HCT116 (cell line): Measurements from ENCODE around the gene TTC21B. TPM values are rescaled to one million over a fixed set of nuclear protein-coding genes. Genes with fewer than 3 reads are reported as not detected.

Experiments used
- ATAC-seq: fragments of 200-7000 bp; cut with Tn5 transposase; 2 replicates; pipeline ENCODE4 v1.9.1; 2020; ENCODE audit warnings: mild to moderate bottlenecking, moderate library complexity
- BruUV-seq: library from RNA; stranded (reverse); fragments of 400-500 nt; replicated peaks from 2 replicates; lab custom pipeline; 2021; lab: Mats Ljungman, UMichigan
- CTCF ChIA-PET: fragments of 300-600 bp; sonication (Branson Sonifier 250); formaldehyde crosslinking; loops from one replicate; lab custom pipeline; 2021; ENCODE audit warnings: antibody characterized with exemption; lab: Charles Lee
- POLR2A ChIA-PET: fragments of 300-600, 350-600 bp; sonication (Branson Sonifier 250); formaldehyde crosslinking; loops from one replicate; lab custom pipeline; 2021; ENCODE audit warnings: antibody characterized with exemption; lab: Charles Lee
- RAD21 ChIA-PET, 2 experiments: fragments of 300-600 bp; sonication (Branson Sonifier 250); formaldehyde crosslinking; loops; one replicate each; lab custom pipeline; 2023; ENCODE audit warnings: low total read pairs in 2 of 2; ENCODE audit not compliant: uncharacterized antibody in 2 of 2, unreplicated experiment in 2 of 2, low non-redundant PET in 1 of 2; lab: Charles Lee
- DNase-seq: peaks from one replicate; pipeline ENCODE4 v3.0.0-alpha.2; 2010; ENCODE audit warnings: low read depth, low spot score
- H2AFZ ChIP-seq: fragments of 200-600 bp; shearing (Covaris generic), sonication (generic); 2 replicates; pipeline ENCODE4 v1.6.1; 2017; ENCODE audit warnings: low read depth, mixed run types, mixed read lengths, antibody characterized with exemption, low read length; ENCODE audit not compliant: poor library complexity, severe bottlenecking
- H3K27ac ChIP-seq: 2 replicates; pipeline ENCODE4 v1.5.1; 2012; ENCODE audit warnings: low read depth, low read length
- H3K27me3 ChIP-seq: fragments of 200-600 bp; sonication (generic); 2 replicates; pipeline ENCODE4 v1.6.1; 2016; ENCODE audit warnings: mixed run types, low read length, mixed read lengths; ENCODE audit not compliant: insufficient read depth
- H3K36me3 ChIP-seq, 2 experiments: fragments of 200-500 bp in 1 of 2; fragments of 200-600 bp in 1 of 2; sonication (Bioruptor generic) in 1 of 2; sonication (generic) in 1 of 2; 2 replicates each; pipeline versions ENCODE4 v1.5.1 to v1.6.1; 2014 to 2016; ENCODE audit warnings: low read length in 2 of 2, inconsistent platforms in 1 of 2, mixed read lengths in 1 of 2, mixed run types in 1 of 2; ENCODE audit not compliant: insufficient read depth in 2 of 2, control insufficient read depth in 1 of 2
- H3K4me1 ChIP-seq, 2 experiments: fragments of 200-600 bp in 1 of 2; sonication (generic) in 1 of 2; 2 replicates each; pipeline versions ENCODE4 v1.5.1 to v1.6.1; 2012 to 2017; ENCODE audit warnings: low read length in 2 of 2, inconsistent platforms in 1 of 2, mild to moderate bottlenecking in 1 of 2, mixed read lengths in 1 of 2, mixed run types in 1 of 2, moderate library complexity in 1 of 2; ENCODE audit not compliant: insufficient read depth in 2 of 2, control insufficient read depth in 1 of 2
- H3K4me2 ChIP-seq: fragments of 200-600 bp; sonication (generic); 2 replicates; pipeline ENCODE4 v1.6.1; 2017; ENCODE audit warnings: mixed run types, low read length, mixed read lengths
- H3K4me3 ChIP-seq, 2 experiments: fragments of 200-600 bp in 1 of 2; sonication (generic) in 1 of 2; replicated peaks in 1 of 2; 2 replicates each; pipeline ENCODE4 v1.5.1; 2011 to 2016; ENCODE audit warnings: low read length in 2 of 2, control low read depth in 1 of 2, low read depth in 1 of 2, mild to moderate bottlenecking in 1 of 2, mixed read lengths in 1 of 2, mixed run types in 1 of 2
- H3K79me2 ChIP-seq: fragments of 200-600 bp; sonication (generic); 2 replicates; pipeline ENCODE4 v1.6.1; 2017; ENCODE audit warnings: mild to moderate bottlenecking, mixed run types, low read length, moderate library complexity, mixed read lengths; ENCODE audit not compliant: insufficient read depth
- H3K9ac ChIP-seq: fragments of 200-600 bp; sonication (generic); 2 replicates; pipeline ENCODE4 v1.6.1; 2016; ENCODE audit warnings: low read length, mixed read lengths
- H3K9me2 ChIP-seq: fragments of 200-600 bp; sonication (generic), shearing (Covaris generic); 2 replicates; pipeline ENCODE4 v1.6.1; 2017; ENCODE audit warnings: mixed run types, mild to moderate bottlenecking, moderate library complexity; ENCODE audit not compliant: insufficient read depth
- H3K9me3 ChIP-seq, 2 experiments: fragments of 200-500 bp in 1 of 2; fragments of 200-600 bp in 1 of 2; sonication (Bioruptor generic) in 1 of 2; sonication (generic) in 1 of 2; 2 replicates each; pipeline ENCODE4 v1.6.1; 2014 to 2017; ENCODE audit warnings: low read length in 2 of 2, mixed read lengths in 2 of 2, inconsistent platforms in 1 of 2, low read depth in 1 of 2, mild to moderate bottlenecking in 1 of 2, mixed run types in 1 of 2, moderate library complexity in 1 of 2; ENCODE audit not compliant: control insufficient read depth in 1 of 2, insufficient read depth in 1 of 2
- H4K20me1 ChIP-seq: fragments of 200-600 bp; sonication (generic), shearing (Covaris generic); 2 replicates; pipeline ENCODE4 v1.6.1; 2017; ENCODE audit warnings: mixed run types, mild to moderate bottlenecking, moderate library complexity; ENCODE audit not compliant: insufficient read depth
- CBX3 ChIP-seq: IDR thresholded peaks from 2 replicates; pipeline ENCODE4 v1.6.1; 2012; ENCODE audit warnings: low read depth
- EGR1 ChIP-seq: IDR thresholded peaks from 2 replicates; pipeline ENCODE4 v1.6.1; 2012; ENCODE audit warnings: low read depth
- EZH2 ChIP-seq: fragments of 200-600 bp; sonication (generic); IDR thresholded peaks from 2 replicates; pipeline ENCODE4 v1.6.1; 2017; ENCODE audit warnings: antibody characterized with exemption, mixed run types
- EZH2phosphoT487 ChIP-seq: fragments of 200-600 bp; IDR thresholded peaks from 2 replicates; pipeline ENCODE4 v1.6.1; 2018; ENCODE audit warnings: antibody characterized with exemption, borderline replicate concordance
- FOSL1 ChIP-seq: IDR thresholded peaks from 2 replicates; pipeline ENCODE4 v1.6.1; 2012; ENCODE audit warnings: low read depth
- JUND ChIP-seq: IDR thresholded peaks from 2 replicates; pipeline ENCODE4 v1.6.1; 2012
- POLR2A ChIP-seq: IDR thresholded peaks from 2 replicates; pipeline ENCODE4 v1.7.0; 2011; ENCODE audit warnings: borderline replicate concordance; ENCODE audit not compliant: insufficient read depth, insufficient read length; ENCODE audit errors: extremely low read depth
- SIN3A ChIP-seq: IDR thresholded peaks from 2 replicates; pipeline ENCODE4 v1.6.1; 2012; ENCODE audit warnings: low read depth
- SP1 ChIP-seq: IDR thresholded peaks from 2 replicates; pipeline ENCODE4 v1.6.1; 2012; ENCODE audit warnings: low read depth
- SRF ChIP-seq: IDR thresholded peaks from 2 replicates; pipeline ENCODE4 v1.6.1; 2012; ENCODE audit warnings: low read depth
- TCF7L2 ChIP-seq: IDR thresholded peaks from 2 replicates; pipeline ENCODE4 v1.7.0; 2011; ENCODE audit warnings: borderline replicate concordance, inconsistent platforms; ENCODE audit not compliant: insufficient read depth, insufficient read length; ENCODE audit errors: extremely low read depth
- ZFX ChIP-seq: fragments of 450-650 bp; IDR thresholded peaks from 2 replicates; pipeline ENCODE4 v1.6.1; 2017
- intact Hi-C: fragments of 100-400 bp; cut with micrococcal nuclease; formaldehyde crosslinking; loops from 2 replicates; pipeline ENCODE4 v1.10.0; 2022
- total RNA-seq: library from RNA; stranded (reverse); gene quantifications from one replicate; pipeline ENCODE4 v1.2.1, GENCODE V29; 2021; ENCODE audit not compliant: unreplicated experiment
- TF ChIP-seq, protein P1 (sequence below): IDR thresholded peaks from 2 replicates; pipeline ENCODE4 v1.6.1; 2012
- TF ChIP-seq, protein P2 (sequence below), 3 experiments: fragments of 200-600 bp in 1 of 3; sonication (generic) in 1 of 3; IDR thresholded peaks in 2 of 3; conservative IDR thresholded peaks in 1 of 3; 2 replicates each; pipeline ENCODE4 v1.5.1; 2012 to 2017; ENCODE audit warnings: low read depth in 2 of 3, low read length in 2 of 3, antibody characterized with exemption in 1 of 3, borderline replicate concordance in 1 of 3, control low read depth in 1 of 3, mild to moderate bottlenecking in 1 of 3, mixed read lengths in 1 of 3, mixed run types in 1 of 3, moderate library complexity in 1 of 3; ENCODE audit not compliant: insufficient read depth in 1 of 3

TTC21B gene
- total RNA-seq, 1 experiment from 2014 or later = 12.2 TPM

DNA sequence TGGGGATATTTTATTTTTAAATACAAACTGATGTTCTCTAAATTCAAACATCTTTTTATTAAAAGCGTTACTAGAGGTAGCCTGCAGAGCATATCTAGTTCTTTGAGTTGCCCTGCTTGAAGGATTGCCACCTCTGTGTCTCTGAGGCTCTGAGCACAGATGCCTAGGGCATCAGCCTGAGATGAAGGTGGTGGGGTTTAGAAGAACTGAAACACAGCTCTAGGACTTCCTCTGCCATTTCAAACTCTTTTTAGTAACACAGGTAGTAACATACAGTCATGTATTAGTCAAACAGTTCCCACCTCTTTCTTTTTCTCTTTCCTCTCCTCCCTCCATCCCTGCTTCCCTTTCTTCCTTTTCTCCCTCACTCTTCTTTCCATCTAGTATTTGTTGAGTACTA, 57.6 kb downstream of the TTC21B start:
- Histone ChIP-seq H3K4me3 (no peak overlapping the region), H3K9ac (no peak overlapping the region), H3K9me3 (no peaks in the 10 kb centered on the region), H3K9me2 (no peaks in the 10 kb centered on the region), H2AFZ (no peak overlapping the region), H3K27me3 (no peaks in the 10 kb centered on the region), H3K36me3 (peaks cover 4 to 11% of the 10 kb centered on the region in 2 experiments; a peak in 2 of 4 replicates), H3K79me2 (no peaks in the 10 kb centered on the region), H3K4me1 (no peaks in the 10 kb centered on the region), H3K27ac (no peak overlapping the region), H4K20me1 (no peaks in the 10 kb centered on the region), H3K4me2 (no peak overlapping the region)
- TF ChIP-seq CBX3 (no peak), ZFX (no peak), JUND (no peak), POLR2A (no peak), SP1 (no peak), FOSL1 (no peak), SIN3A (no peak), EZH2 (no peak), EZH2phosphoT487 (no peak), TCF7L2 (no peak), SRF (no peak), EGR1 (no peak)
- TF ChIP-seq, protein P1, sequence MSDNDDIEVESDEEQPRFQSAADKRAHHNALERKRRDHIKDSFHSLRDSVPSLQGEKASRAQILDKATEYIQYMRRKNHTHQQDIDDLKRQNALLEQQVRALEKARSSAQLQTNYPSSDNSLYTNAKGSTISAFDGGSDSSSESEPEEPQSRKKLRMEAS = no peak
- TF ChIP-seq, protein P2, sequence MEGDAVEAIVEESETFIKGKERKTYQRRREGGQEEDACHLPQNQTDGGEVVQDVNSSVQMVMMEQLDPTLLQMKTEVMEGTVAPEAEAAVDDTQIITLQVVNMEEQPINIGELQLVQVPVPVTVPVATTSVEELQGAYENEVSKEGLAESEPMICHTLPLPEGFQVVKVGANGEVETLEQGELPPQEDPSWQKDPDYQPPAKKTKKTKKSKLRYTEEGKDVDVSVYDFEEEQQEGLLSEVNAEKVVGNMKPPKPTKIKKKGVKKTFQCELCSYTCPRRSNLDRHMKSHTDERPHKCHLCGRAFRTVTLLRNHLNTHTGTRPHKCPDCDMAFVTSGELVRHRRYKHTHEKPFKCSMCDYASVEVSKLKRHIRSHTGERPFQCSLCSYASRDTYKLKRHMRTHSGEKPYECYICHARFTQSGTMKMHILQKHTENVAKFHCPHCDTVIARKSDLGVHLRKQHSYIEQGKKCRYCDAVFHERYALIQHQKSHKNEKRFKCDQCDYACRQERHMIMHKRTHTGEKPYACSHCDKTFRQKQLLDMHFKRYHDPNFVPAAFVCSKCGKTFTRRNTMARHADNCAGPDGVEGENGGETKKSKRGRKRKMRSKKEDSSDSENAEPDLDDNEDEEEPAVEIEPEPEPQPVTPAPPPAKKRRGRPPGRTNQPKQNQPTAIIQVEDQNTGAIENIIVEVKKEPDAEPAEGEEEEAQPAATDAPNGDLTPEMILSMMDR (IDR thresholded peaks at IDR 0.05 in 2 of 3, conservative IDR thresholded peaks at IDR 0.05 in 1 of 3; ENCODE audit: borderline replicate concordance in 1 of 3, insufficient read depth in 1 of 3, low read depth in 2 of 3, low read length in 2 of 3) = no peak
- CTCF ChIA-PET = no interaction called here
- POLR2A ChIA-PET = no interaction called here
- BruUV-seq = no TSS peak
- RAD21 ChIA-PET = no interaction called here
- intact Hi-C loops = no loop called here
- ATAC-seq = no peak
- no peak for DNase-seq
